ENCODE results near the gene FCN3. TPM values are rescaled to one million over a fixed set of nuclear protein-coding genes. Genes with fewer than 3 reads are reported as not detected.

The FCN3 gene
- total and polyA plus RNA-seq, 10 of the 15 experiments (the other 5 are each of a cell fraction or from before 2014, with no cell fraction given), result 0.28 TPM; not detected in 9

DNA sequence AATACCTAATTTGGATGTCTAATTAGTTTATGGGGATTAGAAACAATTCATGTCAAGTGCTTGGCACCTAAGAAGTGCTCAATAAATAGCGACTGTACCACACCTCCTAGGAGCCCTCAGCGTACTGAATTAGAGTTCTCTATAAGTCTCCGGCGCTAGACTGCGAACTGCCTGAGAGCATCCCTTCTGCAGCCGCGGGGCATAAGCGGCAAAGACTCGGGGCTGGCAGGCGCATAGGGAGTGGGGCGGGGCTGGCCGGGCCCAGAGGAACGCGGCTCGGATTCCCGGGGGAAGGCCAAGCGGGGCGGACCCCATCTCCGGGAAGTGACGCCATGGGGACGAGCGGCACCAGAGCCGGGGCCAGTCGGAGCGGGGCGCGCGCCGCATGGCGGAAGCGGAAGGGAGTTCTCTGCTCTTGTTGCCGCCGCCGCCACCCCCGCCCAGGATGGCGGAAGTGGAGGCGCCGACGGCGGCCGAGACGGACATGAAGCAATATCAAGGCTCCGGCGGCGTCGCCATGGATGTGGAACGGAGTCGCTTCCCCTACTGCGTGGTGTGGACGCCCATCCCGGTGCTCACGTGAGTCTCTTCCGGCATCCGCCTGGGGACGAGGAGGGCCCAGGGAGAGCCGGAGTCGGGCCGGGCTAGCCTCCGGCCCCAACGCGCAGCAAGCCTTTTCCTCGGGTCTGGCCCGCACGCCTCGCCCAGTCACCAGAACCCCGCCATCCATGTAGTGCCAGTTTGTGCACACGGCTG lies 52.6 kb downstream of the FCN3 start, which contains the start of gene TMEM222 (continued):
- 0 out of 2 replicates have a peak, but pooled peaks have one; percentile 6 for TF ChIP-seq MEF2A (IDR thresholded peaks at IDR 0.05; ENCODE audit: insufficient read depth, low read depth, low read length)
- TF ChIP-seq SMAD1 (IDR thresholded peaks at IDR 0.05; ENCODE audit: low read depth, partially characterized antibody), result no peak
- TF ChIP-seq PML (IDR thresholded peaks at IDR 0.05; ENCODE audit: low read length), result peak; percentile 49; the same call in 1 of the 2 replicates
- peak; percentile 58 for TF ChIP-seq MEF2B (IDR thresholded peaks at IDR 0.05; ENCODE audit: partially characterized antibody, poor library complexity, severe bottlenecking)
- TF ChIP-seq, protein P1, sequence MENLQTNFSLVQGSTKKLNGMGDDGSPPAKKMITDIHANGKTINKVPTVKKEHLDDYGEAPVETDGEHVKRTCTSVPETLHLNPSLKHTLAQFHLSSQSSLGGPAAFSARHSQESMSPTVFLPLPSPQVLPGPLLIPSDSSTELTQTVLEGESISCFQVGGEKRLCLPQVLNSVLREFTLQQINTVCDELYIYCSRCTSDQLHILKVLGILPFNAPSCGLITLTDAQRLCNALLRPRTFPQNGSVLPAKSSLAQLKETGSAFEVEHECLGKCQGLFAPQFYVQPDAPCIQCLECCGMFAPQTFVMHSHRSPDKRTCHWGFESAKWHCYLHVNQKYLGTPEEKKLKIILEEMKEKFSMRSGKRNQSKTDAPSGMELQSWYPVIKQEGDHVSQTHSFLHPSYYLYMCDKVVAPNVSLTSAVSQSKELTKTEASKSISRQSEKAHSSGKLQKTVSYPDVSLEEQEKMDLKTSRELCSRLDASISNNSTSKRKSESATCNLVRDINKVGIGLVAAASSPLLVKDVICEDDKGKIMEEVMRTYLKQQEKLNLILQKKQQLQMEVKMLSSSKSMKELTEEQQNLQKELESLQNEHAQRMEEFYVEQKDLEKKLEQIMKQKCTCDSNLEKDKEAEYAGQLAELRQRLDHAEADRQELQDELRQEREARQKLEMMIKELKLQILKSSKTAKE (IDR thresholded peaks at IDR 0.05; ENCODE audit: low read depth, poor library complexity, severe bottlenecking), result no peak
- no peak for TF ChIP-seq SMC3 (IDR thresholded peaks at IDR 0.05; ENCODE audit: borderline replicate concordance, low read length)
- peak; percentile 47; the same call in 1 of the 2 replicates for TF ChIP-seq BACH1 (IDR thresholded peaks at IDR 0.05; ENCODE audit: borderline replicate concordance)
- TF ChIP-seq, protein P2, sequence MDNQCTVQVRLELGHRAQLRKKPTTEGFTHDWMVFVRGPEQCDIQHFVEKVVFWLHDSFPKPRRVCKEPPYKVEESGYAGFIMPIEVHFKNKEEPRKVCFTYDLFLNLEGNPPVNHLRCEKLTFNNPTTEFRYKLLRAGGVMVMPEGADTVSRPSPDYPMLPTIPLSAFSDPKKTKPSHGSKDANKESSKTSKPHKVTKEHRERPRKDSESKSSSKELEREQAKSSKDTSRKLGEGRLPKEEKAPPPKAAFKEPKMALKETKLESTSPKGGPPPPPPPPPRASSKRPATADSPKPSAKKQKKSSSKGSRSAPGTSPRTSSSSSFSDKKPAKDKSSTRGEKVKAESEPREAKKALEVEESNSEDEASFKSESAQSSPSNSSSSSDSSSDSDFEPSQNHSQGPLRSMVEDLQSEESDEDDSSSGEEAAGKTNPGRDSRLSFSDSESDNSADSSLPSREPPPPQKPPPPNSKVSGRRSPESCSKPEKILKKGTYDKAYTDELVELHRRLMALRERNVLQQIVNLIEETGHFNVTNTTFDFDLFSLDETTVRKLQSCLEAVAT (IDR thresholded peaks at IDR 0.05), result peak; percentile 48
- peak; percentile 28; the same call in 1 of the 2 replicates for TF ChIP-seq TCF12 (IDR thresholded peaks at IDR 0.05; ENCODE audit: low read depth, low read length)
- peak; percentile 77 for TF ChIP-seq TARDBP (IDR thresholded peaks at IDR 0.05; ENCODE audit: borderline replicate concordance)
- TF ChIP-seq FOS (IDR thresholded peaks at IDR 0.05; ENCODE audit: borderline replicate concordance, extremely low read depth, insufficient read length), result no peak
- no peak for TF ChIP-seq ZNF217 (IDR thresholded peaks at IDR 0.05)
- TF ChIP-seq BRCA1 (IDR thresholded peaks at IDR 0.05; ENCODE audit: low read depth, low read length), result no peak
- TF ChIP-seq, protein P3, sequence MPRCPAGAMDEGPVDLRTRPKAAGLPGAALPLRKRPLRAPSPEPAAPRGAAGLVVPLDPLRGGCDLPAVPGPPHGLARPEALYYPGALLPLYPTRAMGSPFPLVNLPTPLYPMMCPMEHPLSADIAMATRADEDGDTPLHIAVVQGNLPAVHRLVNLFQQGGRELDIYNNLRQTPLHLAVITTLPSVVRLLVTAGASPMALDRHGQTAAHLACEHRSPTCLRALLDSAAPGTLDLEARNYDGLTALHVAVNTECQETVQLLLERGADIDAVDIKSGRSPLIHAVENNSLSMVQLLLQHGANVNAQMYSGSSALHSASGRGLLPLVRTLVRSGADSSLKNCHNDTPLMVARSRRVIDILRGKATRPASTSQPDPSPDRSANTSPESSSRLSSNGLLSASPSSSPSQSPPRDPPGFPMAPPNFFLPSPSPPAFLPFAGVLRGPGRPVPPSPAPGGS (IDR thresholded peaks at IDR 0.05; ENCODE audit: borderline replicate concordance, insufficient read depth, low read depth, low read length, poor library complexity, severe bottlenecking), result peak; percentile 69
- TF ChIP-seq TCF3 (IDR thresholded peaks at IDR 0.05; ENCODE audit: borderline replicate concordance, insufficient read depth, low read depth, low read length), result peak; percentile 66
- TF ChIP-seq, protein P4, sequence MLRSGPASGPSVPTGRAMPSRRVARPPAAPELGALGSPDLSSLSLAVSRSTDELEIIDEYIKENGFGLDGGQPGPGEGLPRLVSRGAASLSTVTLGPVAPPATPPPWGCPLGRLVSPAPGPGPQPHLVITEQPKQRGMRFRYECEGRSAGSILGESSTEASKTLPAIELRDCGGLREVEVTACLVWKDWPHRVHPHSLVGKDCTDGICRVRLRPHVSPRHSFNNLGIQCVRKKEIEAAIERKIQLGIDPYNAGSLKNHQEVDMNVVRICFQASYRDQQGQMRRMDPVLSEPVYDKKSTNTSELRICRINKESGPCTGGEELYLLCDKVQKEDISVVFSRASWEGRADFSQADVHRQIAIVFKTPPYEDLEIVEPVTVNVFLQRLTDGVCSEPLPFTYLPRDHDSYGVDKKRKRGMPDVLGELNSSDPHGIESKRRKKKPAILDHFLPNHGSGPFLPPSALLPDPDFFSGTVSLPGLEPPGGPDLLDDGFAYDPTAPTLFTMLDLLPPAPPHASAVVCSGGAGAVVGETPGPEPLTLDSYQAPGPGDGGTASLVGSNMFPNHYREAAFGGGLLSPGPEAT (IDR thresholded peaks at IDR 0.05; ENCODE audit: low read depth), result peak; percentile 89
- TF ChIP-seq ETV6 (conservative IDR thresholded peaks at IDR 0.05 in 1 of 2, IDR thresholded peaks at IDR 0.05 in 1 of 2; ENCODE audit: borderline replicate concordance in 1 of 2, low read depth in 1 of 2), result peak in 1 of 2 experiments; percentile 73; a peak in 2 of 4 replicates
- TF ChIP-seq NR2F1 (conservative IDR thresholded peaks at IDR 0.05), result peak; percentile 33; the same call in 1 of the 2 replicates
- TF ChIP-seq TCF7 (IDR thresholded peaks at IDR 0.05; ENCODE audit: borderline replicate concordance), result no peak
- TF ChIP-seq BMI1 (IDR thresholded peaks at IDR 0.05; ENCODE audit: borderline replicate concordance), result no peak

Data from GM12878 (cell line).